GM12878 (cell line): ENCODE data around the gene LCLAT1.

Experiments
- CEBPZ ChIP-seq: fragments of 150-350 bp; IDR thresholded peaks from 2 replicates; pipeline ENCODE4 v1.6.1; 2016; ENCODE audit warnings: low read depth, low read length
- EZH2 ChIP-seq: IDR thresholded peaks from 2 replicates; pipeline ENCODE4 v1.6.1; 2012; ENCODE audit warnings: low read depth, mild to moderate bottlenecking, control low read depth, inconsistent platforms, low read length, borderline replicate concordance; ENCODE audit not compliant: control insufficient read depth
- HDAC2 ChIP-seq: fragments of 200-600 bp; sonication (generic); IDR thresholded peaks from 2 replicates; pipeline ENCODE4 v1.6.1; 2017
- SP1 ChIP-seq: IDR thresholded peaks from one replicate; pipeline ENCODE4 v1.6.1; 2011; ENCODE audit warnings: low read depth, low read length

GRCh38 chr2:30459140-30459539 is 12.1 kb downstream of the LCLAT1 start:
- TF ChIP-seq SP1 = no peak
- no peak for TF ChIP-seq EZH2
- TF ChIP-seq HDAC2 = no peak
- TF ChIP-seq CEBPZ = no peak
